Stimulated activated CD8-positive, alpha-beta memory T cell treated with anti-CD3 and anti-CD28 coated beads, Interleukin-12 subunit alpha, Interleukin-12 subunit beta, amount 100 ng/mL, for 1 hour (primary cell): ENCODE results near the gene SELENOO.

Source experiments
- DNase-seq: peaks from one replicate; pipeline ENCODE4 v3.0.0-alpha.2; 2020; ENCODE audit warnings: low read depth

Gene SELENOO

GRCh38 chr22:50255099-50255498 lies 54.3 kb downstream of the SELENOO start:
- no peak for DNase-seq

GRCh38 chr22:50255607-50256006 lies 54.8 kb downstream of the SELENOO start:
- DNase-seq: no peak

- DNase-seq: no peak
These were observed 55.5 kb downstream of the SELENOO start for GRCh38 chr22:50256258-50256862.

GRCh38 chr22:50257041-50257440 lies 56.2 kb downstream of the SELENOO start:
- DNase-seq: no peak

GRCh38 chr22:50257451-50258360 lies 56.9 kb downstream of the SELENOO start:
- no peak for DNase-seq

DNA sequence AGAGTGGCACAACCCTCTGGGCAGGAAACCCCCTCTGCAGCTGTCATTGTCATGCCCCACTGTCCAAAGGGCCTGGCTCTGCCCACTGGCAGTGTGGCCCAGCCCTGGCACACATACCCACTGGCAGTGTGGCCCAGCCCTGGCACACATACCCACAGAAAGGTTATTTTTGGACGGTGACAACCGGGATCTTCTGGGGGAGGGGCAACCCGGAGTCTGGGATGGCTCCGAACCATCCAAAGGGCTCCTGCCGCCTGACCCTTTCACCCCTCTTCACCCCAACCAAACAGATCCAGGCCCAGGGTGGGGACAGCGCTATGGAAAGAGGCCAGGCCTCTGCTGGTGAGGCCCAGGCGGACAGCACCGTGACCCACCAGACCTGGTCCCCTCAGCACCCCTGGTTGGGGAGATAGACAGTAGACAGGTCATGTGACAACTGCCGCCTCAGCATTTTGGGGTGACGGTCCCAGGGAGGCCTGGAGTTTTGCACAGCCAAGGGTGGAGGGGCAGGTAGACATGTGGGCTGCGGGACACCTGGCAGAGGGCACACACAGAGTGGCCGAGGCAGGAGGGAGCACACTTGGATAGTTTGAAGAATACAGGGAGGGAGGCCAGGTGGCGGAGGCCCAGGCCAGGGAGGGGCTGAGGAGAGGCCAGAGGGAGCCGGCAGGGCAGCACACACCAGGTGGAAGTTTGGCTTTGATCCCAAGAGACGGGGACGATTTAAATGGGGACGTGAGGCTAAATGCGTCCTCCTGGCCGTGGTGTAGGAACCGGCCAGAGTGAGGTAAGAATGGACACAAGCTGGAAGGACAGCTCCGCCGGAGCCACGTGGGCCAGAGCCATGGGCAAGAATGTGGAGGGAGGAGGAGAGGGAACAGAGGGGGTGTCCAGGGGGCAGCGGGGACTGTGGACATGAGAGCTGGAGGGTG lies 57.8 kb downstream of the SELENOO start:
- DNase-seq: no peak

DNA sequence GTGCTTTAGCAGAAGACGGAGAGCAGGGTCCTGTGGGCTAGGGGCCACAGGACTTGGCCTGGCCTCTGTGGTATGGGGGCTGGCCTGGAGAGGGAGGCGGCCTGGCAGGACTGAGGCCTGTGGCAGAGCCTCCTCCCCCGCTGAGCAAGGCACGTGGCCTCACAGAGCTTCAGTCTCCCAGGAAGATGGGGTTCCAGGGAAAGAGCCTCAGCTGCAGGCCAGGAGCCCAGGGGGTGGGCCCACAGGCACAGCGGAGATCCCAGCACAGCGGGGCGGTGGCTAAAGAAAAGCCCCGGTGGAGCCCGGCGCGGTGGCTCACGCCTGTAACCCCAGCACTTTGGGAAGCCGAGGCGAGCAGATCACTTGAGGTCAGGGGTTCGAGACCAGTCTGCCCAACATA lies 58.5 kb downstream of the SELENOO start:
- DNase-seq: no peak

DNA sequence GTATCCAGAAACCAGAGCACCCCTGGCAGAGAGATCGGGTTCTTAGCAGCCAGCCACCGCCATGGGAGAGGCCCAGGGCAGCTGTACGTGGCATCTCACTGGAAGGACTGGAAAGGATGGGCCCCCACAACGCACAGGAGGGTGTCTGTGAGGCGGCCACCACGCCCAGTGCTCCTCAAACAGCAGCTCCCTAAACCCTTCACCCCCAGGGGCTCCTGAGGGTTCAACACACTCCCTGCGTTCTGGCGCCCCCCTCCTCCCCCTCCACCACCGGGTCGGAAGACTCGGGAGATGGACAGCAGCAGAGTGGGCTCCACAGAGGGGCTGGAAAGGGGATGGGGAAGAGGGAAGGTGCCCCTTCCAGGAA lies 59.6 kb downstream of the SELENOO start:
- no peak for DNase-seq

DNA sequence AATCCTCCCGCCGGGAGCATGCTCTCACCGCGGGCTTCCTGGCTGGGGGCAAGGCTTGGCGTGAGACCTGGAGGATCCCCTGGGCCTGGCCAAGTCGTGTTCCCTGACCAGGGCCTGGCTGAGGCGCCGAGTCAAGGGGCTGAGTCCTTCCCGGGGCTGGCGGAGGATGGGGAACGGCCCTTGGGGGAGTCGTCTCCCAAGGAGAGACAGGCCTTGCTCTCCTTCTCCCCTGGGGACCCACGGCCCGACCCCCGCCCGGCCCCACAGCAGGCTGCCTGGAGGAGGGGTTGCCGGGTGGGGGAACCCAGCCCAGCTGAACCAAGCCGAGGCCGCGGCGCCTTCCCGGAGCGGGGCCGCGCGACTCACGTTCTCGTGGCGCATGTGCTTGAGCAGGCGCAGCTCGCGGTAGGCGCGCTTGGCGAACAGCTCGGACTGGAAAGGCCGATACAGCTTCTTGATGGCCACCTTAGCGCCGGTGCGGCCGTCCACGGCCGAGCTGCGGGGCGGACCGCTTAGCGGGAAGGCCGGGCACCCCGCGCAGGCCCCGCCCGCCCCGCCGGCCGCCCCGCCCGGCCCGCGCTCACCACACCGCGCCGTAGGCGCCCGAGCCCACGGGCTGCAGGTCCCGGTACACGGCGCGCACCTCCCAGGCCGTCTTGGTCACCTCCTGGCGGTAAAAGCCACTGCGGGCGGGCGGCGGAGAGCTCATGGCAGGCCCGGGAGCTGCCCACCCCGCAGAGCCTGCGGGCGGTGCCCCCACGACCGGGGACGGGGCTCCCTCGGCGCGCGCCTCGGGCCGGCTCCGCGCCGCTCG lies 60.2 kb downstream of the SELENOO start:
- no peak for DNase-seq

DNA sequence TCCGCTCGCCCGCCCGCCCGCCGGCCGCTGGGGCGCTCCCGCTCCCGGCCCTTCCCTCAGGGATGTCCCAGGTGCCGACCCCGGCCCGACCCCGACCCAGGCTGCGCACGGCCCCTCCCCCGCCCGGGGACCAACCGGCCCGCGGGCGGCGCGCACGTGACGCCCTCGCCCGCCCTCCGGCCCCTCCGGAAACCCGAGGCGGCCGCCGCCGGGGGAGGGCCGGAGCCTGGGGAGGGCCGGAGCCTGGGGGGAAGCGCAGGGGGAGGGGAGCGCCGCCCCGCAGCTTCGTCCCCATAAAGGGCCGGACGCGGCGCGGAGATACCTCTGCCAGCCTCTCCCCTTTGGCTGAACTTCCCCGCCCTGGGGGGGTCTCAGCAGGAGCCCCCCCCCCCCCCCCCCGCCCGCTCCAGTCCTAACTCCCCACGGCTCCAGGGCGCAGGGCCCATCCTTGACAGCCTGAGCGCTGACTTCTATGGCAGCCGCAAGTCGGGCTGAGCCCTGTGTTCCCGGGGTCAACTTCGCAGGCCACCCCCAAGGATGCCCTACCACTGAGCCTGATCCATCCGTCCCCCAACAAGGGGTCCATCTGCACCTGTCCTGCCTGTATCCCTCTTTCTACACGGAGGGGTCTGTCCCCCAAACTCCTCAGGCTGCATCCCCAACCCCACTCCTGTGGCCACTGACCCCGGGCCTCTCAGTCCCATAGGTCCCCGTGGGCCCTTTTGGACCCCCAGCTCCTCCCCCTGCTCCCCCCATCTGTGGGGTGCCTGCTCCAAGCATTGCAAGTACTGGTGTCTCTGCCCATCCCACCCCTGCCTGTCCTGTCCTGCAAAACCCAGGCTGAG lies 61.0 kb downstream of the SELENOO start, which contains the start of gene MAPK12:
Gene MAPK12, minus strand, starts transcription at position 69 of the 845 bp plus-strand sequence. CDS start 174 bp downstream, outside the sequence.
- DNase-seq: no peak

GRCh38 chr22:50262460-50262911 lies 61.7 kb downstream of the SELENOO start:
- no peak for DNase-seq

- DNase-seq: no peak
These were observed 62.3 kb downstream of the SELENOO start for GRCh38 chr22:50262973-50263617.

DNA sequence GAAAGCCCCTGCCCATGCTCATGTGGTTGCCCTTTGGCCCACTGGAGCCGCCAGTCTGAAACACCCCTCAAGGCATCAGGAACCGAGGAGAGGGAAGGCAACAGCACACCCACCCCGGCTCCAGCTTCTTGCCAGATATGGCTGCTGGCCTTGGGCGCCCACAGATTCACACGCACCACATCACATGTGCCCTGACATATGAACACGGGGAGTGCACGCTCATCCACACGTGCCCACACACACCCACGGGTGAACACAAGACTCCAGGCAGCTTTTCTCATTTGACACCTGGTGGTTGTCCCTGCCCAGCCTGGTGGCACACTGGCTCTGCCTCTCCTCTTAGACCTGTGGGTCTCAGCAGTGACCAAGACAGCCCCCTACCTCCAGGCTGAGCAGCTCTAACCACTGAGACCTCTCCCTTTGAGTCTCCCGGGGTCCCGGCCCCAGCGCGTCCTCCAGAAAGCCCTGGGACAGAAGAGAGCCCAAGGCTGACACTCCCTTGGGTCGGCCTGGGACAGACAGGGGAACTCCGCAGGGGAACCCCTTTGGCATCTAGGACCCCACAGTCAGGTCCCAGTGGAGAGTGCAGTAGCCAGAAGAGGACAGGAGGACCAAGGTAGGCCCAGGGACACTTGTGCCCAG lies 63.4 kb downstream of the SELENOO start:
- DNase-seq: no peak

DNA sequence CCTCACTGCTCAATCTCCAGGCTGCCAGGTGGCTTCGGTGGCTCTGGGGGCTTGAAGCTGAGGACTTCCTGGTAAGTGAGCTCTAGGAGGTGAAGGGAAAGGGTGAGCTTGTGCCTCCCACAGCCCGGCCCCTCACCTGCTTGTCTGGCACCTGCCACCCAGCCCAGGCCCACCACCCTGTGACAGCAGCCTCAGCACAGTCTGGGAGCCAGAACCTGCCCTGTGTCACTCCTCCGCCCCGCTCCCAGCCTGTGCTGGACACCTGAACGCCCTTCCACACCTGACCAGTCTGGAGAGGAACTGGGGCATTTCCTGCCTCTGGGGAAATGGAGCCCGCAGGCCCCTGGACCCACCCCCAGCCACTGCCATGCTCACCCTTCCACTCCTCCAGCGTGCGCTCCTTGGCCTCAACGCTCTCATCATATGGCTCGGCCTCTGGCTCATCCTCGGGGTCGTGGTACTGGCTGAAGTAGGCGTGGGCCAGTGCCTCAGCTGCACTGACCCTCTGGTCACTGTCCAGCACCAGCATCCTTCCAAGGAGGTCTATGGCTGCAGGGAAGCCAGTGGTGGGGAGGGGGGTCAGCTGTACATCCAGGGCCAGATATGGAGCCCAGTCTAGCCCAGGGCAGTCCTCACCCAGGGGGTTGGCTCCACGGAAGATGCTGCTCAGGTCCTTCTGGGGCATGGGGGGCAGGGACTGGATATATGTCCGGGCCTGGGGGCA lies 64.3 kb downstream of the SELENOO start:
- DNase-seq: no peak

DNA sequence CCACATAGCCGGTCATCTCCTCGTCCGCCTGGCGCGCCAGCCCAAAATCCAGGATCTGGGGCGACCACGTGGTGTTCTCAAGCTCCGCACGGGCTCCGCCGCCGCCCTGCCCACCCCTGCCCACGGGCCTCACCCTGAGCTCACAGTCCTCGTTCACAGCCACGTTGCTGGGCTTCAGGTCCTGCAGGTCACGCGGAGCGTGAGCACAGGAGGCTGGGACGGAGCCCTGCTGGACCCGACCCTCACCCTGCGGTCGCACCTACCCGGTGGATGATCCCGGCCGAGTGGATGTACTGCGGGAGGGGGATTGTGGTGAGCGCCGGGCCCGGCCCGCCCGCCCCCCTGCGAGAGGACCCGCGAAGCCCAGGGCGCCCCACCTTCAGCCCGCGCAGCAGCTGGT lies 66.2 kb downstream of the SELENOO start:
- DNase-seq: no peak
